ENCODE measurements around the gene SF3A1. TPM values are rescaled to one million over a fixed set of nuclear protein-coding genes. Genes with fewer than 3 reads are reported as not detected.

The SF3A1 gene
- polyA plus RNA-seq, 5 donors: 105 to 165 (median 132) TPM

DNA sequence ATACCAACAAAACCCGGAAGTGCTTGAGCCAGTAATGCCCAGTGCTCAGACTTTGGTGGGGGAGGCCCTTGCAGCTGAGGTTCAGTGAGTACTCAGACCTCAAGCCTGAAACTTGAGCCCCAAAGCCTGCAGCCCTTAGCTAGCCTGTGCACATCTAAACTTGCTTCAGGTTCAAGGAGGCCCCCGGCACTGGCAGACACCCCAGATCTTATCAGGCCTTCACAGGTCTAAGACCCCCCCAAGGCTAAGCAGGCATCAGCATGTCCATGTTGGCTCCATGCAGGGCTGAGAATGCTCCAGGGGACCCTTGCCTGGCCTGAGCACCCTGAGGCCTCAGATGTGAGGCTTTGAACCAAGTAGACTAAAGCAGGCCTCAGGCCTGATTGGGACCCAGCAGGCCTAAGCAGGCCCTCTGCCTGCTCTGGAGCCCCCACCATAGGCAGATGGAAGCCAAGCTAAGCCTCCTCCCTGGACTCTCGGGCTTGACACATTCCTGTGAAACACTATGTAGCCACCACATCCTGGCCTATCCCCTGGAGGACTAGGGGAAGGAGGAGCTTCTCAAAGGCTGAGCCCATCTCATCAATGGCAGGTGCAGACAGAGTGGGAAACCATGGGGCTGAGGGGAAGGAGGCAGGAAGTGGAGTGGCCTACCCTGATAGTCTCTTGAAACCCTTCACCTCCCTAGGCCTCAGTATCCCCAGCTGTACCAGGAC, 66.2 kb downstream of the SF3A1 start:
- DNase-seq: no peak

DNA sequence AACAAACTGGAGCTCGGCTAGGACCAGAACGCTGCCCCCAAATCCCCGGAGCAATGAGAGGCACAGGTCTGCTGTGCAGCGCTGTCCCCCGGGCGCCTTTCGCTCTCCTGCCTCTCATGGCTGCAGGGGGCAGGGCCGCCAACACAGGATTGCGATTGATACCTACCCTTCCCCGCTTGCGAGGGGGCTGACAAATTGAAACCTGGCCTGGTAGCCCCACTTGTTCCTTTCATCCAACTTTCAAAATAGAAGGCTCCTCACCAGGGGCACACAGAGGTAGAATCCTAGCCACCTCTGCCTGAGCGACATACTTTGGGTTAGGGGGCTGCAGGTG, 66.7 kb downstream of the SF3A1 start:
- no peak for DNase-seq

DNA sequence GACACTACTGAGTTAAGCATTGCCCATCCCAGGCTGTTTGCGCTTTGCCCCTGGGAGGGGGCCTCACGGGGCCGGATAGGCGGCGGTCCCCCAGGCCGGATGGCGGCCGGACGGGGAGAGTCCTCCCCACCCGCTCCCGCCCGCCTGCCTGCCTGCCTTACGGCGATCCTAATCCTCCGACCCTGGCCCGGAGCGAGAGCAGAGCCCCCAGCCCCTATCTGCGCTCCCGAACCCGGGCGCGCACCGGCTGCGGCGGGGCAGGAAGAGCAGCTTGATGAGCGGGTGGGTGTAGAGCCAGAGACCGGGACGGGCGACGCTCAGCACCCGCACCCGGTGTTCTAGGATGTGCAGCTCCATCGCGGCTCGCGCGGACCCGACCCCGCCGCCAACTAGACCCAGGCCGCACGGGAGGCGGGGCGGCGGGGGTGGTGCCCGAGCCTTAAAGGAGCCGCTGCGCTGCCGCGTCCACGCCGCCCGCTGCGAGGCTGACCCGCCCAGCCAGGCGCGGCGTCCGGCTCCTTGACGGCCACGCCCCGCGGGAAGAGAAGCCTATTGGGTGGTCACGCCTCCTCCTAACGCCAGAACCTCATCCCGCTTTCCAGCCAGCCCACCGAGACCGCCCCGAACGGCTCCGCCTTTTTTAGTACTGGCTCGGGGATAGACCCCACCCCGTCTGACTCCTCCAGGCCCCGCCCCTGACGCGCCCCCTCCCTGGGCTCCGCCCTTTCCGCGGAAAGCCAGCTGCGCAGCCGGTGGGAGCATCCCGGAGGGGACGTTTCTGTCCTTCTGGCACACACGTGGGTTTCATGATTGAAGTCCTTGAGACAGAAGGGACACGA, 67.3 kb downstream of the SF3A1 start, which contains the start of gene CASTOR1:
Gene CASTOR1 (minus strand): TSS at position 365 of the 839 bp plus-strand sequence. CDS start 8 bp downstream, at position 357.
- DNase-seq: peak; percentile 97 to 98

DNA sequence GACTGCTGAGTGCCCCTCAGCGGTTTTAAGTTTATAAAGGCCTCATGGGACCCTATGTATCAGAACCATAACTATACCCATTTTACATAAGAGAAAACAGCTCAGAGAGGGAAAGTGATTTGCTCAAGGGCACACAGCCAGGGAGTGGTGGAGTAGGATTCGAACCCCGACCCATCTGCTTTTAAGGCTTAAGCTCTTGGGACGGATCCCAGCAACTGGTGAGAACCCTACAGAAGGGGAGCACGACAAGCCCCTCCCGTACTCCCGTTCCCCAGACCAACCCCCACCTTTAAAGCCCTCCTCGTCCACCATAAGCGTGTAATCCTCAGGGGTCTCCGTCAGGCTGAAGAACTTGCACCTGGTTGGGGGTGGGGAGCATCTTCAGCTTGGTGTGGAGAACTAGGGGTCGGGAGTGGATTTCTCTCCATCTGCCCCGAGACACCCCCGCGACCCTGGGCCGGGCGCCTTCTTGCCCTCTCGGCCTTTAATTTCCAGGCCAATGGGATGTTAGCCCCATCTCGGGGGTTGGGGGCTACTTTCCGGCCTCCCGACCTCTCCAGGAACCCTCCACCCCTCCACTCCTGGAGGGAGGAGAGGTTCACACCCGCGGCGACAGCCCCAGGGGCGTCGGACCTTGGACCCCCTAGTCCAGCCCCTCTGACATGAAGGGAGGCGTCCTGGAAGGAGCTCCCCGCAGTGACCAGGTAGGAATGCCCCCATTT, 68.1 kb downstream of the SF3A1 start:
- no peak for DNase-seq

DNA sequence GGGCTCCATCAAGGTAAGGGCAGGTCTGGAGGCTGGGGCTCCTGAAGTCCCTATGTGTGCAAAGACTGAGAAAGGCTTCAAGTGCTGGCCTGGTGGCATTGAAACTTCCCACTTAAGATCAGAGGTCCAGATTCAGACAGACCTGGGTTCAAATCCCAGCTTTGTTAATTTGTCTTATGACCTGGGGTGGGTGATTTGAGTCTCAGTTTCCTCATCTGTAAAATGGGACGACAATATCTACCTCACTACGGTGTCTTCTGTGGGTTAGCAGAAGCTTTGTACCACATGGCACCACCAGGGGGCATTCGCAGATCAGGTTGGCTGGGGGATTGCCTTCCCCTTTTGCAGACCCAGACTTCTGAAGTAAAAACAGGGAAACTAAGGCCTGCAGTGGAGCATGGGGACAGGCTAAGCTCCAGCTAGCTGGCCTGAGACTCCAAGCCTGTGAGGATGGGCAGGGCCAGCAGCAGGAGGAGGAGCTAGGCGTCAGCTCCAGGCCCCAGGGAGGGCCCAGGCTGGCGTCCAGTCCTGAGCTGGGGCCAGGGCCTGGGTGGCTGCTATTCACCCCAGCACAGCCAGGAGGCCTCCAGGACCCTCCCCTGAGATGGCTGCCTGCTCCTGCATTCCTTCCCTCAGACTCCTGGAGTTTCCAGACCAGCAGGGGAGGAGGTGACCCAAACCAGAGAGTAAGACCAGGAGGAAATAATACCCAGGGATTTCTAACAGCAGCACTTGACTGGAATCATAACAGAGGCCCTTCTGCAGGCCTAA, 68.9 kb downstream of the SF3A1 start:
- DNase-seq: peak; percentile 84 to 88

DNA sequence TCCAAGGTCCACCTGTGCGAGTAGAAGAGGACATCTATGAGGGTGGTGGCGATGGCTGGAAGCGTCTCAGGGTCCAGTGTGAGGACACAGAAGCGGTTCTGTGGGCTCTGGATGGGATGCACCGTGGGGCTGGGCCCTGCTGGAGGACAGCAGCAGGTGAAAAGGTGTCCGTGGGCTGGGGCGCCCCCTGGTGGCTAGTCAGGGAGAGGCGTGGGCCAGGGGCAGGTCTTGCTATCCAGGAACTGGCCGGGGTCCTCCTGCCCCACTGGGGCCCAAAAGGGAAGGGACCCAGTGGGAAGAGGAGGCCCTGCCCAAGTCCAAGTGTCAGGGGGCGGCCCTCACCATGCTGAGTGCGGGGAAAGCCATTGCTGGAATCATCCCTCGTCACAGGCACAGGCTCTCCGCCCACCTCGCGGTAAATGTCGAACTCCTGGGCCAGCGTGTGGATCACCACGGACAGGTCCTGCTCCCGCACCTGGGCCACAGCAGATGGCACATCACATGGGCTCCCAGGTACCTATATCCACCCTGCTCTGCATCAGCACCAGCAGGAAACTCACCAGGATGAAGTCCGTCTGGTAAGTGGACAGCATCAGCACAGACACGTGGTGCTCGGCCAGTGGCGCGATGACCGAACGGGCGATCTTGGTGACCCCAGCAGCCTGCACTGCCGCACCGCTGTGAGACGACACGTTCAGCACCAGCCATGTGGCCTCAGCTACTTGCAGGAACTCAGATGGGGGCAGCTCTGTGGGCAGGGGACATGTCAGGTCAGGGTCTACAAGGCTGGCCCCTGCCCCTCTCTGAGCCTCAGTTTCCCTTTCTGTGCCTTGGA, 69.7 kb downstream of the SF3A1 start:
- DNase-seq: no peak

DNA sequence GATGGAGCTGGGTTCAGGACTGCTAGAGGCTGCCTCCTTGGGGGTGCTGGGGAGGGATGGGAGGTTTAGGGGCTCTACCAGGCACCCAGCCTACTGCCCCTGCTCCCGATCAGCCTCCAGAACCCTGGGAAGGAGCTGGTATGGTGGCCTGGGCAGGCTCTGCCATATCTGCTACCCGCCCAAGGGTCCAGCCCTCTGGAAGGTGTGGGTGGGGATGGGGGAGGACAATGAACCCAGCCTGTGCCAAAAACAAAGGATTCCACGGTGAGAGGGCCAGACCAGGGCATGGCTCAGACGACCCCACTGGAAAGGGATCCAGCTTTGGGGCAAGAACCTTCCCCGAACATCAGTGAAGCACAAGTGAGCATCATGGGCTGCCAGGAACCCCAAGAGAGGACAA, 70.4 kb downstream of the SF3A1 start:
- no peak for DNase-seq

DNA sequence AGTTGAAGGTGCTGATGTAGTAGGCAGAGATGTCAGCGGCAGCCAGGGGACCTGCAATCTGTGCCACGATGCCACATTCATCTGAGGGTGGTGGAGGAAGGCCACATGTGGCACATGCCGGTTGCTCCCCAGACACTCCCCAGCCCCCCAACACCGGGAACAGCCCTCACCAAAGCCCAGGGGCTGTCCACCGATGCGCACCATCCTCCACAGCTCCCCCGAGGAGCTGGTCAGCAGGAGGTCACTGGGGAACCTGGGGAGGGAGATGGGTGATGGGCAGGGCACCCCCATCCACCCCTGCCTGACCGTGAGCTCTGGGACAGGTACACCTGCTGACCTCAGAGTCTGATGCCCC, 70.9 kb downstream of the SF3A1 start:
- no peak for DNase-seq

DNA sequence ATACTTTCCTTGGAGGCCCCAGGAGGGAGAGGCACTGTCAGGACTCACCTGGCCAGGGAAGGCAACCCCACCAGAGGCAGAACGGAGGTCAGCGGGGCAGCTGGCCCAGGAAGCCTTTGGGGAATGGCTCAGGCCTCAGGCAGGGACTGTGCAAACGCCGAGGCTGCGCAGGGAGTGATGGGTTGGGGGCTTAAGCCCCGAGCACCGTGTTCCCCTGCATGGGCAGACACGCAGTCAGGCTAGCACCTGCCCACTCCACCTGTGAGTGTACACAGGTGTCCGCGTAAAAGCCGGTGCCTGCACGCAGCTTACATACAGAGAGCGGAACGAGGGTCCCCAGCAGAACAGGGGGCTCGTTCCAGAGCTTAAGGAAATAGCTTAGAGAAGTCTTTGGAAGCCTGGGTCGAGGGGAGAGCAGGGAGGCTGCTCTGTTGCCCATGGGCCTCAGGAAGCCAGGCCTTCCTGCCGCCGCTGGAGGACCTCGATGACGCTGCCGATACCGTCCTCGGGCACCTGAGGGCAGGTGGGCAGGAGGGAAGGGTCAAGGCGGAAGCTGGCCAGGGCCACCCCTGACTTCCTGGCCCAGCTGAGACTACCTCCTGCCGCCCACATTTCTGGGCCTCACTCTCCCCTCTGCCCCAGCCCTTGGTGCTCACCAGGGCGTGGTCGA, 71.4 kb downstream of the SF3A1 start:
- DNase-seq: no peak

DNA sequence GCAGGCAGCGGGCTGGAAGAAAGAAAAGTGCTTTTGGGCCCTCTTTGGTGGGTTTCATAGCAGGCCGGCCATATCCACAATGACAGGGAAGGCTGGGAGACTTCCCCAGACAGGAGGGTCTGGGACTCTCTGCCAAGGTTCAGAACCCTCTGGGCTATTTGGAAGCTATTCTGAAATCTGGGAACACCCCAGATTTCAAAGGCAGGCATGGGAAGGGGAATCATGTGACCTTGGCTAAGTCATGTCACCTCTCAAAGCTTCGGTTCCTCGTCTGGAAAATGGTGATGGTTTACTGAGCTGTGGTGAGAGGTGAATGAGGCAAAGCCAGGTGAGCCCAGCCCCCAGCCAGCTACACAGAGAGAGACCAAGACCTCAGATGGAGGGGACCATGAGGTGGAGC, 72.0 kb downstream of the SF3A1 start:
- no peak for DNase-seq

DNA sequence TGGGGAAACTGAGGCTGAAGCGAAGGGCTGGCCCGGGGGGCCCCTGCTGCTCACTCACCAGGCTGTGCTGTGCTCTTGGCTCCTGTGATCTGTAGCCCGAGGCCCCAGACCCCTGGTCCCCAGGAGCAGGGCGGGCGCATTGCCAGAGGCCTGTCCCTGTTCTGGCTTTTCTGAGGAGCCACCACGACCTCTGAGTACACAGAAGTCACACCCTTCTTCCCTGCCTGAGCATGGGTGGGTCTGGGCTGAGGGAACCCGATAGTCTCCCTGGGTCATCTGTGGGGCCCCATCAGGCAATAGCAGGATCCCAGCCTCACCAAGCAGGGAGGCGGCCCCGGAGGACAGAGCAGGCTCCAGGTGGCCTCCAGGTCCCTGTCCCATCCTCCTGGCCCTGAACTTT, 72.5 kb downstream of the SF3A1 start:
- DNase-seq: no peak

DNA sequence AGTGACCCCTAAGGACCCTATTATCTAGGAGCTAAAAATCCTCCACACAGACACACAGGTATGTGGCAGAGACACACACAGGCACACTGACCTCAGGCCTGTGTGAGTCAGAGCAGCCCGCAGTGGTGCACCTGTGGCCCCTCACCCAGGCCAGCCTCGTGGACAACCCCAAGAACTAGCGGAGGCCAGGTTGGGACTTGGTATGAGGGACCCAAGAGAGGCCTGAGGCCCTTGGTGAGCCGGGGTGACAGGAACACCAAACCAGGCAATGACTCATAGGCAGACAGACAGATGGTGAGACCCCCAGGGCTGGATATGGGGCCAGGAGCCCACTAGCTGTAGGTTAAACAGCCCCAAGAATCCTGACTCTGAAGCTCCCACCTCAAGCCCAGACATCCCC, 73.4 kb downstream of the SF3A1 start:
- DNase-seq: no peak

DNA sequence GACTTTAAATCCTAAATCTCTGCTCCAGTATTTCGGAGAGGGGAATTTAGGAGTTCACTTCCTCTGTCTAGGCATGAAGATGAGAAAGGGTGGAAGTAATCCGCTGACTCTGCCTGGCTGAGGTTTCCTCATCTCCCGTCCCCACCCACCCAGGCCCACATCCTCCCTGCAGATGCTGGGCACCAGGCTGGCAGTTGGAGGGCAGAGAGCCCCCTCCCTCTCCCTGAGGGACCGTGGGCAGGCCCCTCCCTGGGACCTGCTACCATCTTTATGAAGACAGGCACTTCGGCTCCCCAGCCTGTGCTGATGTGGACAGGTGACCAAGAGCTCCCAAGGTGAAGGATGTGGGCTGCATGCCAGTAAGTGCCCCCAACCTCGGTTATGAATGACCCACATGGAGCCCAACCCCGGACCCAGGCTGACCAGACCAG, 74.1 kb downstream of the SF3A1 start:
- no peak for DNase-seq

Other genes starting within 250 kb of the SF3A1 start
- 1 to 10 TPM; 1.4 to 2.5 (median 1.7) TPM for gene LIF, start 110.1 kb downstream of the SF3A1 start, polyA plus RNA-seq (ENCODE audit: insufficient read depth in 1 of 5, insufficient read length in 5 of 5, low replicate concordance in 1 of 5)
- gene OSM, start 90.0 kb downstream of the SF3A1 start, polyA plus RNA-seq (ENCODE audit: insufficient read depth in 1 of 5, insufficient read length in 5 of 5, low replicate concordance in 1 of 5): under 1 TPM; 0.06 to 0.86 (median 0.19) TPM
- 10 to 100 TPM in 4 of 5 donors, 1 to 10 TPM in 1; 8.5 to 18.4 (median 15.2) TPM for gene CASTOR1, start 67.4 kb downstream of the SF3A1 start, polyA plus RNA-seq (ENCODE audit: insufficient read depth in 1 of 5, insufficient read length in 5 of 5, low replicate concordance in 1 of 5)
- 10 to 100 TPM; 13.3 to 18.4 (median 15.8) TPM for gene TBC1D10A, start 30.0 kb downstream of the SF3A1 start, polyA plus RNA-seq (ENCODE audit: insufficient read depth in 1 of 5, insufficient read length in 5 of 5, low replicate concordance in 1 of 5)
- 1 to 10 TPM; 4.0 to 8.2 (median 4.9) TPM for gene CCDC157, start 113 bp upstream of the SF3A1 start, polyA plus RNA-seq (ENCODE audit: insufficient read depth in 1 of 5, insufficient read length in 5 of 5, low replicate concordance in 1 of 5)
- gene RNF215, start 30.5 kb upstream of the SF3A1 start, polyA plus RNA-seq (ENCODE audit: insufficient read depth in 1 of 5, insufficient read length in 5 of 5, low replicate concordance in 1 of 5): 10 to 100 TPM; 18.3 to 27.8 (median 22.7) TPM
- 10 to 100 TPM in 3 of 5 donors, 1 to 10 TPM in 2; 8.0 to 12.0 (median 10.7) TPM for gene SEC14L2, start 40.1 kb upstream of the SF3A1 start, polyA plus RNA-seq (ENCODE audit: insufficient read depth in 1 of 5, insufficient read length in 5 of 5, low replicate concordance in 1 of 5)
- gene MTFP1, start 68.9 kb upstream of the SF3A1 start, polyA plus RNA-seq (ENCODE audit: insufficient read depth in 1 of 5, insufficient read length in 5 of 5, low replicate concordance in 1 of 5): 10 to 100 TPM in 1 of 5 donors, 1 to 10 TPM in 4; 3.8 to 10.7 (median 6.7) TPM
- under 1 TPM; 0.14 to 0.26 (median 0.21) TPM for gene SEC14L3, start 115.1 kb upstream of the SF3A1 start, polyA plus RNA-seq (ENCODE audit: insufficient read depth in 1 of 5, insufficient read length in 5 of 5, low replicate concordance in 1 of 5)
- under 1 TPM; 0.61 to 0.97 (median 0.81) TPM for gene SEC14L4, start 148.8 kb upstream of the SF3A1 start, polyA plus RNA-seq (ENCODE audit: insufficient read depth in 1 of 5, insufficient read length in 5 of 5, low replicate concordance in 1 of 5)
- 1 to 10 TPM; 2.3 to 3.7 (median 2.5) TPM for gene SEC14L6, start 189.8 kb upstream of the SF3A1 start, polyA plus RNA-seq (ENCODE audit: insufficient read depth in 1 of 5, insufficient read length in 5 of 5, low replicate concordance in 1 of 5)
- gene GAL3ST1, start 217.8 kb upstream of the SF3A1 start, polyA plus RNA-seq (ENCODE audit: insufficient read depth in 1 of 5, insufficient read length in 5 of 5, low replicate concordance in 1 of 5): 10 to 100 TPM in 1 of 5 donors, 1 to 10 TPM in 4; 4.5 to 10.7 (median 7.2) TPM
- 10 to 100 TPM; 53.2 to 76.6 (median 63.4) TPM for gene PES1, start 235.0 kb upstream of the SF3A1 start, polyA plus RNA-seq (ENCODE audit: insufficient read depth in 1 of 5, insufficient read length in 5 of 5, low replicate concordance in 1 of 5)